Endothelial cell of umbilical vein (primary cell): ENCODE measurements around the gene C9orf78. TPM values are rescaled to one million over a fixed set of nuclear protein-coding genes. Genes with fewer than 3 reads are reported as not detected.
A peak's percentile ranks its signal among the peaks of the same experiment; 100 is the strongest.

Source experiments
- BruUV-seq: library from RNA; stranded (reverse); fragments of 400-500 nt; replicated peaks from 2 replicates; lab custom pipeline; 2021; lab: Mats Ljungman, UMichigan
- CTCF ChIA-PET: fragments of 300-600, 350-600 bp; sonication (Branson Sonifier 250); formaldehyde crosslinking; loops from one replicate; lab custom pipeline; 2021; ENCODE audit warnings: antibody characterized with exemption, inconsistent platforms; lab: Charles Lee
- POLR2A ChIA-PET: fragments of 300-600, 350-600 bp; sonication (Branson Sonifier 250); formaldehyde crosslinking; loops from one replicate; lab custom pipeline; 2021; ENCODE audit warnings: antibody characterized with exemption, inconsistent platforms; lab: Charles Lee
- DNase-seq: peaks from one replicate; pipeline ENCODE4 v3.0.0-alpha.2; 2011; ENCODE audit warnings: low read depth, low spot score
- FAIRE-seq: peaks from 2 replicates; lab custom pipeline; 2011; peaks lifted over from hg19 to GRCh38; lab: Jason Lieb, UNC
- H2AFZ ChIP-seq: 2 replicates; pipeline ENCODE4 v1.6.0; 2012; ENCODE audit warnings: low read depth, low read length, control low read depth, inconsistent platforms
- H3K27ac ChIP-seq: 2 replicates; pipeline ENCODE4 v1.5.1; 2011; ENCODE audit warnings: low read depth, mild to moderate bottlenecking, control low read depth, low read length, moderate library complexity; ENCODE audit not compliant: insufficient read depth
- H3K27me3 ChIP-seq, 2 experiments: 2 replicates each; pipeline versions ENCODE4 v1.6.0 to v1.6.1; 2011; ENCODE audit warnings: low read length in 2 of 2, mixed read lengths in 1 of 2; ENCODE audit not compliant: control insufficient read depth in 2 of 2, insufficient read depth in 2 of 2
- H3K36me3 ChIP-seq, 2 experiments: 2 replicates in 1 of 2; 3 replicates in 1 of 2; pipeline ENCODE4 v1.5.1; 2011; ENCODE audit warnings: low read length in 2 of 2, mild to moderate bottlenecking in 1 of 2, moderate library complexity in 1 of 2; ENCODE audit not compliant: control insufficient read depth in 2 of 2, insufficient read depth in 2 of 2; ENCODE audit errors: extremely low read depth in 1 of 2
- H3K4me1 ChIP-seq: 3 replicates; pipeline ENCODE4 v1.5.1; 2011; ENCODE audit warnings: mild to moderate bottlenecking, low read length; ENCODE audit not compliant: control insufficient read depth, insufficient read depth; ENCODE audit errors: extremely low read depth
- H3K4me2 ChIP-seq: 2 replicates; pipeline ENCODE4 v1.6.1; 2011; ENCODE audit warnings: low read length, control low read depth, mixed read lengths; ENCODE audit not compliant: insufficient read depth
- H3K4me3 ChIP-seq, 3 experiments: fragments of 200-600 bp in 1 of 3; sonication (generic), shearing (Covaris generic) in 1 of 3; replicated peaks in 1 of 3; 2 replicates each; pipeline ENCODE4 v1.5.1; 2011 to 2016; ENCODE audit warnings: control low read depth in 3 of 3, low read length in 3 of 3, mild to moderate bottlenecking in 2 of 3, inconsistent platforms in 1 of 3, low read depth in 1 of 3, moderate library complexity in 1 of 3; ENCODE audit not compliant: insufficient read depth in 1 of 3
- H3K79me2 ChIP-seq: 2 replicates; pipeline ENCODE4 v1.6.0; 2012; ENCODE audit warnings: low read length, inconsistent platforms; ENCODE audit not compliant: control insufficient read depth, insufficient read depth
- H3K9ac ChIP-seq: replicated peaks from 2 replicates; pipeline ENCODE3; 2011; ENCODE audit warnings: low read length, control low read depth; ENCODE audit not compliant: insufficient read depth; ENCODE audit errors: extremely low read depth
- H3K9me1 ChIP-seq: replicated peaks from 3 replicates; pipeline ENCODE4 v1.6.0; 2011; ENCODE audit warnings: mild to moderate bottlenecking, low read length; ENCODE audit not compliant: control insufficient read depth, insufficient read depth; ENCODE audit errors: extremely low read depth
- H3K9me3 ChIP-seq: replicated peaks from 2 replicates; pipeline ENCODE4 v1.5.1; 2012; ENCODE audit warnings: low read length, inconsistent platforms; ENCODE audit not compliant: control insufficient read depth, insufficient read depth
- H4K20me1 ChIP-seq: replicated peaks from 2 replicates; pipeline ENCODE3; 2011; ENCODE audit warnings: mild to moderate bottlenecking, low read length; ENCODE audit not compliant: control insufficient read depth, insufficient read depth; ENCODE audit errors: extremely low read depth
- EZH2 ChIP-seq: IDR thresholded peaks from 2 replicates; pipeline ENCODE4 v1.6.1; 2012; ENCODE audit warnings: borderline replicate concordance, low read depth, mild to moderate bottlenecking, moderate library complexity, low read length, inconsistent platforms; ENCODE audit not compliant: severe bottlenecking
- FOS ChIP-seq: IDR thresholded peaks from 2 replicates; pipeline ENCODE4 v1.6.1; 2011; ENCODE audit warnings: mild to moderate bottlenecking, low read length, moderate library complexity, borderline replicate concordance; ENCODE audit not compliant: insufficient read depth
- GATA2 ChIP-seq: IDR thresholded peaks from 2 replicates; pipeline ENCODE4 v1.7.0; 2011; ENCODE audit warnings: low read depth, mild to moderate bottlenecking, moderate library complexity, mixed read lengths, low read length; ENCODE audit not compliant: insufficient read length, insufficient read depth
- JUN ChIP-seq: IDR thresholded peaks from 2 replicates; pipeline ENCODE4 v1.6.1; 2011; ENCODE audit warnings: borderline replicate concordance, low read depth; ENCODE audit not compliant: insufficient read length, insufficient read depth
- MYC ChIP-seq: IDR thresholded peaks from one replicate; pipeline ENCODE4 v1.6.1; 2011; ENCODE audit warnings: mild to moderate bottlenecking, low read depth, low read length
- POLR2A ChIP-seq: IDR thresholded peaks from 2 replicates; pipeline ENCODE4 v1.6.1; 2012; ENCODE audit warnings: low read depth, mild to moderate bottlenecking, control low read depth, low read length
- POLR2AphosphoS5 ChIP-seq: IDR thresholded peaks from 2 replicates; pipeline ENCODE4 v1.6.1; 2012; ENCODE audit warnings: low read depth, mild to moderate bottlenecking, control low read depth, low read length, moderate library complexity; ENCODE audit not compliant: insufficient read depth
- dilution Hi-C: fragments of 300-500 bp; cut with MboI; formaldehyde crosslinking; loops from one replicate; pipeline ENCODE4 v1.15.0; 2019; ENCODE audit warnings: low sequenced_read_pairs; ENCODE audit not compliant: extremely low pct_ligation_motif_present
- intact Hi-C: fragments of 100-400 bp; cut with micrococcal nuclease; formaldehyde crosslinking; loops from one replicate; pipeline ENCODE4 v1.10.0; 2022
- polyA plus RNA-seq, 4 experiments: library from polyadenylated mRNA; depleted of rRNA in 3 of 4; stranded (reverse) in 3 of 4; unstranded in 1 of 4; fragments of >200 nt; gene quantifications; 2 replicates each; pipeline versions ENCODE4 v1.2.1 to v1.2.3, GENCODE V29; 2011 to 2012; ENCODE audit warnings: missing spikeins in 1 of 4
- total RNA-seq: library from RNA; stranded (reverse); gene quantifications from 2 replicates; pipeline ENCODE4 v1.2.3, GENCODE V29; 2021
- TF ChIP-seq, protein P1 (sequence below): IDR thresholded peaks from 2 replicates; pipeline ENCODE4 v1.6.1; 2011; ENCODE audit not compliant: insufficient read depth, insufficient read length
- TF ChIP-seq, protein P2 (sequence below), 2 donors: IDR thresholded peaks; 1 replicate in 1 of 2; 2 replicates in 1 of 2; pipeline ENCODE4 v1.5.1; 2011; ENCODE audit warnings: low read length in 2 of 2, mild to moderate bottlenecking in 2 of 2, moderate library complexity in 2 of 2, control low read depth in 1 of 2, inconsistent platforms in 1 of 2, low read depth in 1 of 2; ENCODE audit not compliant: insufficient read depth in 1 of 2; ENCODE audit errors: extremely low read depth in 1 of 2

The C9orf78 gene
- total and polyA plus RNA-seq, 2 donors (not counting 3 experiments of a cell fraction or from before 2014, with no cell fraction given), result 17.9 to 34.6 TPM

DNA sequence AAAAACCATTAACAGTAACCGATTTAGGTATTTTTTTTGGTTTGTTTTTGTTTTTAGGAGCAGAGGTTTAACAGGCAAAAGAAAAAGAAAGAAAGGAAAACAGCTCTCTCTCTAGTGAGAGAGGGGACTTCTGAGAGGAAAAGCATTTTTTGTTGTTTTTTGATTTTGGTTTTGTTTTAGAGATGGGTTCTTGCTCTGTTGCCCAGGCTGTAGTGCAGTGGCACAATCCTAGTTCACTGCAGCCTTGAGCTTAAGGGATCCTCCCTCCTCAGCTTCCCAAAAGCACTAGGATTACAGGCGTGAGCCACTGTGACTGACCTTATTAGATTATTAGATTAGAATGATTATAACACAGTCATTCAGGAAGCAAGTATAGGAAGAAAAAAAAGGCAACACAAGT lies 10.3 kb upstream of the C9orf78 start:
- H3K4me2 ChIP-seq, result no peak overlapping the region
- CTCF ChIA-PET, result no interaction called here
- H3K9ac ChIP-seq, result no peak overlapping the region
- no peak overlapping the region for H3K4me3 ChIP-seq
- DNase-seq (no peak), FAIRE-seq (no peak)
- BruUV-seq, result no TSS peak
- no peak for TF ChIP-seq GATA2
- TF ChIP-seq POLR2AphosphoS5, result no peak
- no peak for TF ChIP-seq JUN
- no peak for TF ChIP-seq FOS
- TF ChIP-seq, protein P1, sequence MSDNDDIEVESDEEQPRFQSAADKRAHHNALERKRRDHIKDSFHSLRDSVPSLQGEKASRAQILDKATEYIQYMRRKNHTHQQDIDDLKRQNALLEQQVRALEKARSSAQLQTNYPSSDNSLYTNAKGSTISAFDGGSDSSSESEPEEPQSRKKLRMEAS, result no peak
- TF ChIP-seq POLR2A, result no peak
- no peaks in the 10 kb centered on the region for H3K9me1 ChIP-seq
- no peaks in the 10 kb centered on the region for H3K9me3 ChIP-seq
- H4K20me1 ChIP-seq, result no peaks in the 10 kb centered on the region
- H3K4me1 ChIP-seq, result peaks cover 2% of the 10 kb centered on the region
- H2AFZ ChIP-seq, result no peak overlapping the region
- peaks cover 0 to 3% of the 10 kb centered on the region in 2 experiments for H3K36me3 ChIP-seq
- H3K79me2 ChIP-seq, result no peaks in the 10 kb centered on the region
- dilution Hi-C loops, result no loop called here
- intact Hi-C loops, result no loop called here
- POLR2A ChIA-PET, result no interaction called here
- H3K27me3 ChIP-seq, result no peaks in the 10 kb centered on the region
- no peak overlapping the region for H3K27ac ChIP-seq

DNA sequence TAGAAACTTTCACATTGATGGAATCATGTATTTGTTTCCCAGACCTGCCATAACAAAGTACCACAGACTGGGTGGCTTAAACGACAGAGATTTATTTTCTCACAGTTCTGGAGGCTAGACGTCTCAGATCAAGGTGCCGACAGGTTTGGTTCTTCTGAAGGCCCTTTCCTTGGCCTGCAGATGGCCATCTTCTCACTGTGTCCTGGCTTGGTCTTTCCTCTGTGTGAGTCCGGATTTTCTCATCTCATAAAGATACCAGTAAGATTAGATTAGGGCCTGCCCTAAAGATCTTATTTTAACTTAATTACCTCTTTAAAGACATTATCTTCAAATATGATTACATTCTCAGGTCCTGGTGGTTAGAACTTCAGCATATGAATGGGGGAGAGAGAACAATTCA lies 6.0 kb upstream of the C9orf78 start:
- ChIA-PET POLR2A (no interaction called here), CTCF (interaction anchor here (0.6 to 0.7 kb wide), 2 partner anchors 20 to 206 kb away, joined by 3 read pairs; no protein-coding TSS in a partner anchor)
- no peak overlapping the region for H3K4me2 ChIP-seq
- no peaks in the 10 kb centered on the region for H3K9me3 ChIP-seq
- H3K79me2 ChIP-seq, result no peaks in the 10 kb centered on the region
- DNase-seq (no peak), FAIRE-seq (peak; percentile 48)
- no TSS peak for BruUV-seq
- H4K20me1 ChIP-seq, result no peaks in the 10 kb centered on the region
- H3K4me3 ChIP-seq, result no peak overlapping the region
- H3K27ac ChIP-seq, result no peak overlapping the region
- TF ChIP-seq, protein P1, result no peak
- no peak for TF ChIP-seq GATA2
- TF ChIP-seq JUN, result no peak
- no peak for TF ChIP-seq EZH2
- no peak for TF ChIP-seq POLR2AphosphoS5
- TF ChIP-seq MYC, result no peak
- TF ChIP-seq FOS, result no peak
- no peak for TF ChIP-seq POLR2A
- TF ChIP-seq, protein P2, sequence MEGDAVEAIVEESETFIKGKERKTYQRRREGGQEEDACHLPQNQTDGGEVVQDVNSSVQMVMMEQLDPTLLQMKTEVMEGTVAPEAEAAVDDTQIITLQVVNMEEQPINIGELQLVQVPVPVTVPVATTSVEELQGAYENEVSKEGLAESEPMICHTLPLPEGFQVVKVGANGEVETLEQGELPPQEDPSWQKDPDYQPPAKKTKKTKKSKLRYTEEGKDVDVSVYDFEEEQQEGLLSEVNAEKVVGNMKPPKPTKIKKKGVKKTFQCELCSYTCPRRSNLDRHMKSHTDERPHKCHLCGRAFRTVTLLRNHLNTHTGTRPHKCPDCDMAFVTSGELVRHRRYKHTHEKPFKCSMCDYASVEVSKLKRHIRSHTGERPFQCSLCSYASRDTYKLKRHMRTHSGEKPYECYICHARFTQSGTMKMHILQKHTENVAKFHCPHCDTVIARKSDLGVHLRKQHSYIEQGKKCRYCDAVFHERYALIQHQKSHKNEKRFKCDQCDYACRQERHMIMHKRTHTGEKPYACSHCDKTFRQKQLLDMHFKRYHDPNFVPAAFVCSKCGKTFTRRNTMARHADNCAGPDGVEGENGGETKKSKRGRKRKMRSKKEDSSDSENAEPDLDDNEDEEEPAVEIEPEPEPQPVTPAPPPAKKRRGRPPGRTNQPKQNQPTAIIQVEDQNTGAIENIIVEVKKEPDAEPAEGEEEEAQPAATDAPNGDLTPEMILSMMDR (IDR thresholded peaks at IDR 0.05; ENCODE audit: extremely low read depth in 1 of 2, insufficient read depth in 1 of 2, low read depth in 1 of 2, low read length in 2 of 2), result no peak
- H3K9ac ChIP-seq, result no peak overlapping the region
- no peaks in the 10 kb centered on the region for H3K27me3 ChIP-seq
- intact Hi-C loops, result no loop called here
- no peaks in the 10 kb centered on the region for H3K9me1 ChIP-seq
- H3K4me1 ChIP-seq, result peaks cover 8% of the 10 kb centered on the region
- no peaks in the 10 kb centered on the region for H3K36me3 ChIP-seq
- dilution Hi-C loops, result no loop called here
- H2AFZ ChIP-seq, result no peak overlapping the region
